Islet of Langerhans (tissue), 1 donor: ENCODE data around the gene TMEM244.
"Not testable (repeated sequence)": the region's sequence is repeated elsewhere in the genome, so short reads cannot be mapped to it uniquely, and the experiment has no call there.

ENCODE experiments used
- FAIRE-seq: peaks from one replicate; lab custom pipeline; 2011; peaks lifted over from hg19 to GRCh38; lab: Jason Lieb, UNC

TMEM244 gene

DNA sequence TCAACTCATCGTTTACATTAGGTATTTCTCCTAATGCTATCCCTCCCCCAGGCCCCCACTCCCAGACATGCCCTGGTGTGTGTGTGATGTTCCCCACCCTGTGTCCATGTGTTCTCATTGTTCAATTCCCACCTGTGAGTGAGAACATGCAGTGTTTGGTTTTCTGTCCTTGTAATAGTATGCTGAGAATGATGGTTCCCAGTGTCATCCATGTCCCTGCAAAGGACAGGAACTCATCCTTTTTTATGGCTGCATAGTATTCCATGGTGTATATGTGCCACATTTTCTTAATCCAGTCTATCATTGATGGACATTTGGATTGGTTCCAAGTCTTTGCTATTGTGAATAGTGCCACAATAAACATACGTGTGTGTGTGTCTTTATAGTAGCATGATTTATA, 54.0 kb downstream of the TMEM244 start:
- not testable (repeated sequence) for FAIRE-seq

DNA sequence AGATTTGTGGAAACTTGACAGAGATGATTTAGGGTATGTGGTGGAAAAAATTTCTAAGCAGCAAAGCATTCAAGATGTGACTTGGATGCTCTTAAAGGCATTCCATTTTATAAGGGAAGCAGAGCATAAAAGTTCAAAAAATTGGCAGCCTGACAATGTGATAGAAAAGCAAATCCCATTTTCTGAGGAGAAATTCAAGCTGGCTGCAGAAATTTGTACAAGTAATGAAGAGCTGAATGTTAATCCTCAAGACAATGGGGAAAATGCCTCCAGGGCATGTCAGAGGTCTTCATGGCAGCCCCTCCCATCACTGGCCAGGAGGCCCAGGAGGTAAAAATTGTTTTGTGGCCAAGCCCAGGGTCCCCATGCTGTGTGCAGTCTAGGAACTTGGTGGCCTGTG, 58.2 kb downstream of the TMEM244 start:
- FAIRE-seq = not testable (repeated sequence)

DNA sequence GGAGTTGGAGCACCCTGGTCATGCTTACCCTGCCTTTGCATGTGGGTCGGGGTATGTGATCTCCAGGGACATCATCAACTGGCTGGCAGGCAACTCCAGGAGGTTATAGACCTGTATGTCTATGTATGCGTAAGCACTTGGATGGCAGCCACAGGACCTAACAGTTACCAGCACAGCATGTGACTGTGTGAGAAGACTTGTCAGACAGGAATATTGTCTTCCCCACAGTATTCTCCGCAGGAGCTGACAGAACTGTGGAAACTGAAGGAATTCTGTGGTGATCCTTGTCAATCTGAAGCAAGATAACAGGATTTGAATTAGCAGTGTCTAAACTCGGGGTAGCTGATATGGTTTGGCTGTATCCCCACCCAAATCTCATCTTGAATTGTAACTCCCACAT, 59.2 kb downstream of the TMEM244 start:
- no peak for FAIRE-seq

GRCh38 chr6:129795261-129795660, 65.9 kb downstream of the TMEM244 start:
- FAIRE-seq = no peak

DNA sequence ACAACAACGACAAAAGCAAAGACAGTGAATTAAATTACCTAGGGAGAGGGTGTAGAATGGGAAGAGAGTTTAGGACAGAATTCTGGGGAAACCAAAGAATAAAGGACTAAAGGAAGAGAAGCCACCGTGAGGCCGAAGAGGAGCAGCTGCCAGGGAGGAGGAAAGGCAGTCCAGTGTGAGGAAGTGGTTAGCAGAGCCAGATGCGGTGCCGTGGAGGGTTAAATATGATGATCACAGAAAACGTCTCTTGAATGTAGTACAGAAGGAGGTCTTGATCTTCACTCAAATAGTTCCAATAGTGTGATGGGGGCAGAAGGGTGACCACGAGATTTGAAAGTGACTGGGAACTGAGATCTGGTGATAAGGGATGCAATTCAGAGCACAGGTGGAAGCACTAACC, 67.7 kb downstream of the TMEM244 start:
- no peak for FAIRE-seq

DNA sequence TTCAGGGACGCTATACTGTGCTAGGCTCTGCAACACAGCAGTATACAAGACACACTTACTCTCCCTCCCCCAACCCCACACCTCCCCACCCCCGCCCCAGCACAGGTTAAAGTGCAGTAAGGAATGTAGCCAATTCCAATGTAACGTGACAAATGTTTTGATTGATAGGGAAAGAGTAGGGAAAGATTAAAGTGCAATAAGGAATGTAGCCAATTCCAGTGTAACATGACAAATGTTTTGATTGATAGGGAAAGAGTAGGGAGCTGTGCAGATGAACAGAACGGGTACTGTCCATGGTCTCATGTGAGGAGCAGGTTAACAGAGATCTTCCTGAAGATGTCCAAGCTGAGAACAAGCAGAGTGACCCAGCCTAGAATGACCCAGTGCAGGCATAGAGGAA, 69.1 kb downstream of the TMEM244 start:
- no peak for FAIRE-seq

GRCh38 chr6:129790785-129791184, 70.3 kb downstream of the TMEM244 start:
- FAIRE-seq = no peak

- FAIRE-seq = no peak
Observed at GRCh38 chr6:129789974-129790373, 71.1 kb downstream of the TMEM244 start.

- peak; percentile 94 for FAIRE-seq
Observed at GRCh38 chr6:129787816-129788215, 73.3 kb downstream of the TMEM244 start.

DNA sequence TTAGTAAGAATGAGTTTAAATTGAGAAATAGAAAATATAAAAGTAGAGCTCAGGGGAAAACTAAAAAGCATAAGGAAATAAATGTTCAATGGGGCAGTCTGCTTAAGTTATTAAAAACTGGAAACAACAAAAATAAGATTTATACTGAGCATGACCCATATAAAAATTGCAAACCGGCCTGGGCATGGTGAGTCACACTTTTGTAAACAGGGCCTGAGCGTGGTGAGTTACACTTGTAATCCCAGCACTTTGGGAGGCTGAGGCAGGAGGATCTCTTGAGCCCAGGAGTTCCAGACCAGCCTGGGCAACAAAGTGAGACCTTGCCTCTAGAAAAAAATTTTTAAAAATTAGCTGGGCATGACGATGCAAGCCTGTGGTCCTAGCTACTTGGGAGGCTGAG, 74.6 kb downstream of the TMEM244 start:
- FAIRE-seq = no peak

DNA sequence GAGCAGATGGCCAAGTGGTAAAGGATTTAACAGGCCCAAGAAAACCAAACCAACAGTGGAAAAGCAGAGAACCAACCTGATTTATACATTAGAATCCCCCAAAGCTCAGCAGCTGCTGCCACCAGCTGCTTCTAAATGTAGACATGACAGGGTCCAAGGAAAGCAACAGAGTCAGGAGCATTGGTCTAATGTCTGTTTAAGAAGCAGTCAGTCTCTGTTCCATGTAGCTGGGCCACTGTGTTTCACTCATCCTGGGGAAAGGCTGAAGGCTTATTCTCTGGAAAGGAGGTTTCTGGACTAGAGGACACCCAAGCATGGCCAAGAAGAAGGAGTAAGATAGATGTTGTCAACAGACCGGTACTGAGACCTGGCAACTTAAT, 75.4 kb downstream of the TMEM244 start:
- no peak for FAIRE-seq

GRCh38 chr6:129785047-129785755, 75.9 kb downstream of the TMEM244 start:
- FAIRE-seq = no peak
